ENCODE measurements around the gene ADCY3.

- TF ChIP-seq POLR2A (IDR thresholded peaks at IDR 0.05) (no peak), CTCF (IDR thresholded peaks at IDR 0.05) (no peak), EP300 (IDR thresholded peaks at IDR 0.05) (no peak)
Measured at GRCh38 chr2:24928036-24928435, 8.0 kb upstream of the ADCY3 start.
